T-helper 1 cell treated with Interleukin-12 subunit alpha and Interleukin-12 subunit beta and Interleukin-4 antibody, amounts not matched to agents 30 μg/mL and 1 μg/mL, for 36 hours (primary cell): ENCODE data around the gene RAB11FIP5.
"Not testable (repeated sequence)": the region's sequence is repeated elsewhere in the genome, so short reads cannot be mapped to it uniquely, and the experiment has no call there.

Experiments used
- H3K27ac Mint-ChIP-seq: one replicate; pipeline ENCODE4 v1.8.0; 2021; ENCODE audit warnings: mild to moderate bottlenecking, mixed read lengths
- H3K27me3 Mint-ChIP-seq: one replicate; pipeline ENCODE4 v1.8.0; 2021; ENCODE audit warnings: low read depth, mixed read lengths
- H3K36me3 Mint-ChIP-seq: one replicate; pipeline ENCODE4 v1.8.0; 2021; ENCODE audit warnings: low read depth, mixed read lengths
- H3K4me1 Mint-ChIP-seq: one replicate; pipeline ENCODE4 v1.8.0; 2021; ENCODE audit warnings: low read depth, mixed read lengths
- H3K4me3 Mint-ChIP-seq: one replicate; pipeline ENCODE4 v1.8.0; 2021; ENCODE audit warnings: mild to moderate bottlenecking, moderate library complexity, mixed read lengths
- H3K9me3 Mint-ChIP-seq: one replicate; pipeline ENCODE4 v1.8.0; 2021; ENCODE audit warnings: mixed read lengths

RAB11FIP5 gene

GRCh38 chr2:73101626-73102256 lies 11.0 kb downstream of the RAB11FIP5 start:
- H3K27ac Mint-ChIP-seq: no peak overlapping the region
- no peak overlapping the region for H3K4me3 Mint-ChIP-seq
- no peaks in the 10 kb centered on the region for H3K9me3 Mint-ChIP-seq
- no peaks in the 10 kb centered on the region for H3K27me3 Mint-ChIP-seq
- H3K4me1 Mint-ChIP-seq: peaks cover 11% of the 10 kb centered on the region
- H3K36me3 Mint-ChIP-seq: peaks cover 2% of the 10 kb centered on the region

GRCh38 chr2:73100956-73101355 lies 11.8 kb downstream of the RAB11FIP5 start:
- no peaks in the 10 kb centered on the region for H3K9me3 Mint-ChIP-seq
- H3K27me3 Mint-ChIP-seq: no peaks in the 10 kb centered on the region
- H3K4me3 Mint-ChIP-seq: no peak overlapping the region
- H3K36me3 Mint-ChIP-seq: peaks cover 2% of the 10 kb centered on the region
- peaks cover 14% of the 10 kb centered on the region for H3K4me1 Mint-ChIP-seq
- H3K27ac Mint-ChIP-seq: no peak overlapping the region

- peaks cover 14% of the 10 kb centered on the region for H3K4me1 Mint-ChIP-seq
- no peak overlapping the region for H3K4me3 Mint-ChIP-seq
- no peaks in the 10 kb centered on the region for H3K27me3 Mint-ChIP-seq
- H3K9me3 Mint-ChIP-seq: no peaks in the 10 kb centered on the region
- H3K36me3 Mint-ChIP-seq: no peaks in the 10 kb centered on the region
- no peak overlapping the region for H3K27ac Mint-ChIP-seq
These were observed 13.3 kb downstream of the RAB11FIP5 start for GRCh38 chr2:73099486-73099885.

GRCh38 chr2:73095910-73096309 lies 16.8 kb downstream of the RAB11FIP5 start:
- Mint-ChIP-seq H3K4me1 (peaks cover 5% of the 10 kb centered on the region), H3K36me3 (no peaks in the 10 kb centered on the region), H3K4me3 (no peak overlapping the region), H3K27me3 (no peaks in the 10 kb centered on the region), H3K27ac (no peak overlapping the region), H3K9me3 (no peaks in the 10 kb centered on the region)

- H3K27ac Mint-ChIP-seq, H3K9me3 Mint-ChIP-seq, H3K4me1 Mint-ChIP-seq, H3K4me3 Mint-ChIP-seq, H3K27me3 Mint-ChIP-seq, H3K36me3 Mint-ChIP-seq: not testable (repeated sequence)
These were observed 19.0 kb downstream of the RAB11FIP5 start for GRCh38 chr2:73093601-73094218.

GRCh38 chr2:73092146-73092783 lies 20.5 kb downstream of the RAB11FIP5 start:
- H3K4me1 Mint-ChIP-seq: peaks cover 2% of the 10 kb centered on the region
- H3K4me3 Mint-ChIP-seq: no peak overlapping the region
- H3K27ac Mint-ChIP-seq: no peak overlapping the region
- H3K27me3 Mint-ChIP-seq: no peaks in the 10 kb centered on the region
- H3K9me3 Mint-ChIP-seq: no peaks in the 10 kb centered on the region
- H3K36me3 Mint-ChIP-seq: no peaks in the 10 kb centered on the region

GRCh38 chr2:73091696-73092095 lies 21.1 kb downstream of the RAB11FIP5 start:
- Mint-ChIP-seq H3K9me3 (no peaks in the 10 kb centered on the region), H3K27me3 (no peaks in the 10 kb centered on the region), H3K4me3 (no peak overlapping the region), H3K27ac (no peak overlapping the region), H3K4me1 (peaks cover 2% of the 10 kb centered on the region), H3K36me3 (no peaks in the 10 kb centered on the region)

- Mint-ChIP-seq H3K4me1 (no peaks in the 10 kb centered on the region), H3K36me3 (no peaks in the 10 kb centered on the region), H3K9me3 (no peaks in the 10 kb centered on the region), H3K4me3 (no peak overlapping the region), H3K27ac (no peak overlapping the region), H3K27me3 (no peaks in the 10 kb centered on the region)
These were observed 21.6 kb downstream of the RAB11FIP5 start for GRCh38 chr2:73091164-73091563.

GRCh38 chr2:73089270-73090030 lies 23.3 kb downstream of the RAB11FIP5 start:
- peaks cover 2% of the 10 kb centered on the region for H3K4me1 Mint-ChIP-seq
- H3K9me3 Mint-ChIP-seq: no peaks in the 10 kb centered on the region
- peak overlapping the region; percentile 42 for H3K27ac Mint-ChIP-seq
- H3K4me3 Mint-ChIP-seq: no peak overlapping the region
- no peaks in the 10 kb centered on the region for H3K36me3 Mint-ChIP-seq
- H3K27me3 Mint-ChIP-seq: no peaks in the 10 kb centered on the region

GRCh38 chr2:73088703-73089102 lies 24.0 kb downstream of the RAB11FIP5 start:
- Mint-ChIP-seq H3K4me3 (no peak overlapping the region), H3K36me3 (no peaks in the 10 kb centered on the region), H3K27ac (no peak overlapping the region), H3K4me1 (peaks cover 2% of the 10 kb centered on the region), H3K27me3 (no peaks in the 10 kb centered on the region), H3K9me3 (no peaks in the 10 kb centered on the region)

GRCh38 chr2:73088211-73088610 lies 24.5 kb downstream of the RAB11FIP5 start:
- Mint-ChIP-seq H3K27me3 (no peaks in the 10 kb centered on the region), H3K27ac (no peak overlapping the region), H3K36me3 (no peaks in the 10 kb centered on the region), H3K4me3 (no peak overlapping the region), H3K9me3 (no peaks in the 10 kb centered on the region), H3K4me1 (peaks cover 2% of the 10 kb centered on the region)

GRCh38 chr2:73087311-73087710 lies 25.4 kb downstream of the RAB11FIP5 start:
- no peaks in the 10 kb centered on the region for H3K9me3 Mint-ChIP-seq
- H3K4me1 Mint-ChIP-seq: peaks cover 2% of the 10 kb centered on the region

GRCh38 chr2:73085691-73086090 lies 27.1 kb downstream of the RAB11FIP5 start:
- no peaks in the 10 kb centered on the region for H3K27me3 Mint-ChIP-seq
- no peak overlapping the region for H3K4me3 Mint-ChIP-seq
- H3K27ac Mint-ChIP-seq: no peak overlapping the region
- H3K9me3 Mint-ChIP-seq: no peaks in the 10 kb centered on the region
- H3K36me3 Mint-ChIP-seq: no peaks in the 10 kb centered on the region
- peaks cover 2% of the 10 kb centered on the region for H3K4me1 Mint-ChIP-seq

More at GRCh38 chr2:73087311-73087710, 25.4 kb downstream of the RAB11FIP5 start:
- Mint-ChIP-seq H3K4me3 (no peak overlapping the region), H3K27me3 (no peaks in the 10 kb centered on the region), H3K27ac (no peak overlapping the region), H3K36me3 (no peaks in the 10 kb centered on the region)

- Mint-ChIP-seq H3K27me3 (no peaks in the 10 kb centered on the region), H3K36me3 (no peaks in the 10 kb centered on the region), H3K27ac (no peak overlapping the region), H3K4me3 (no peak overlapping the region), H3K4me1 (peaks cover 2% of the 10 kb centered on the region), H3K9me3 (no peaks in the 10 kb centered on the region)
These were observed 27.8 kb downstream of the RAB11FIP5 start for GRCh38 chr2:73084971-73085370.
